NCI-H748 (cell line): ENCODE data around the gene PYGO2.
"Not testable (repeated sequence)": the region's sequence is repeated elsewhere in the genome, so short reads cannot be mapped to it uniquely, and the experiment has no call there.

Source experiments
- DNase-seq: peaks from one replicate; lab custom pipeline; 2025; ENCODE audit not compliant: unreplicated experiment; lab: John Stamatoyannopoulos, UW

Gene PYGO2

DNA sequence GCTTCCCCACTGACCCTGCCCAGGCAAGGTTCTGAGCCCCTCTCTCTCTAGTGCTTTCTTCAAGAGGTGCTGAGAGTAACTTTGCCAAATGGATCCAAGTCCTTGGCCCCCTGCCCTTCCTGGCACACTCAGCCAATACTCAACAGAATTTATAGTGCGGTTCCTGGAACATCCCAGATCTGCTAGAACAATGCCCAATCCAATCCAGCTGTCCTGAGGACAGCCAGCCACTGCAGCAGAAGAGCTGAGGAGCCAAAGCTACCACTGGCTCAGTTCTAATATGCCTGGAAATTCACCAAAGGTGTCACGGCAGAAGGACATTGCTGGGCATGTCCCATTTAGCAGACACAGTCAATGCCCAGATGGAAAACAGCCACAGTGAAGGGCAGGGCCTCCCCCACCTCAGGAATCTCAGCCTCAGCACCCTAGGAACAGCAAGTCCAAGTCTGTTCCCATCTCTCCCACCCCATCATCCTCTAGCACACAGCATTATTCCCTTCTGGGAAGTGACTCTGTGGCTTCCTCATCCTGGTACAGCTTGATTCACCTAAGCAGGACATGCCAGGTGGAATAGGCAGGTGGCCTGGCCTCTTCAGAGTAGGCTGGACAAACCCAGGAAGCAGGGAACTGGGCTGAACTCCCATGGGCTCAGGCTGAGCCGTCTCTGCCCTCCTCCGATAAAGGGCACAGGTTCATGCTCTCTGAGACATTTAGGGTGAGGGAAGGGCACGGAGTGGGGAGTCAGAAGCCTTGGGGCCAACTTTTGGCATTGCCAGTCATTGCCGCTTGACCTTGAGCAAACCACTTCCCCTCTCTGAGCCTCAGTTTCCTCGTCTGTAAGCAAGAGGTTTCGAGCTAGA lies 49.7 kb downstream of the PYGO2 start:
- no peak for DNase-seq

GRCh38 chr1:154910851-154911250 lies 50.7 kb downstream of the PYGO2 start:
- DNase-seq, result no peak

- no peak for DNase-seq
Measured at GRCh38 chr1:154908937-154909336, 52.6 kb downstream of the PYGO2 start.

DNA sequence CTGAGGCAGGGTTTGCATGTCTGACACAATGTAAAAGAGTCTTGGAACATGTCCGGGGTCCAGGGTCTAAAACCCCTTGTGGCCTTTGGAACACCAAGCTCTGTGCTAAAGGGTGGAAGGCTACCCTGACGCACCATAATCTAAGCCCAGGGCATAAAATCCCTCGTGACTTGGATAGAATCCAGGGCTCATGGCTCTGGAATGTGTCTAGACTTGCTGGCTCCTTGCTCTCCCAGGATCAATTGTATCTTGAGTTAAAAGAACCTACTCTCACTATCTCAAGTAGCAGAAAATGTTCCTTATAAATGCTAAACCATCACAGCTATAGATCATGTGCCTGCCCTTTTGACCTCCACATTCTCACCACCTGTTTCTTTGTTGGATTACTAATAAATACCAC lies 53.5 kb downstream of the PYGO2 start:
- DNase-seq, result not testable (repeated sequence)
